GM23248 (cell line): ENCODE results near the gene FAM89A.

Experiments used
- EZH2 ChIP-seq: fragments of 200-600 bp; sonication (generic); IDR thresholded peaks from 2 replicates; pipeline ENCODE4 v1.6.1; 2018; ENCODE audit warnings: antibody characterized with exemption, mild to moderate bottlenecking; ENCODE audit not compliant: insufficient read depth, poor library complexity, severe bottlenecking
- EZH2phosphoT487 ChIP-seq: fragments of 200-600 bp; sonication (generic); IDR thresholded peaks from 2 replicates; pipeline ENCODE4 v1.6.1; 2018; ENCODE audit warnings: antibody characterized with exemption, moderate library complexity, mild to moderate bottlenecking, low read depth; ENCODE audit not compliant: insufficient read depth

- TF ChIP-seq EZH2 (no peak), EZH2phosphoT487 (no peak)
Measured at GRCh38 chr1:231020139-231020601, 19.9 kb downstream of the FAM89A start.
